ENCODE results near the gene SEC14L3.

SEC14L3 gene

DNA sequence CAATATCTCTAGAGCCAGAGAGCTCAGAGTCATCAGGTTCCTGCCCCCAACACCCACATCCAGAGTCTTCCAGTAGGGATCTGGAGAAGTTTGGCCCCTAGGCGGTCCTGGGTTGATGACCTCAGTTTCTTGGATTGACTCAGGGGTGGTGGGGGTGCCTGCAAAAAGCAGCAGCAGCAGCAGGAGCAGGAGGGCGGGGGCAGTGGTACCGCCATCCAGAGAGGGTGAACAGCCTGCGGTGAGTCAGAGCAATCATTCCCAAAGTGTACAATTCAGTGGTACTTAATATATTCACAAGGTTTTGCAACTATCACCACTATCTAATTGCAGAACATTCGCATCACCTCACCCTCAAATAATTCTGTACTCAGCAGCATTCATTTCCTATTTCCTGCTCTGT is 9.9 kb upstream of the SEC14L3 start:
- DNase-seq (ENCODE audit: low read depth, low spot score) = no peak
- H3K4me3 ChIP-seq (ENCODE audit: low read depth, low read length) = no peak overlapping the region
- TF ChIP-seq, protein P1, sequence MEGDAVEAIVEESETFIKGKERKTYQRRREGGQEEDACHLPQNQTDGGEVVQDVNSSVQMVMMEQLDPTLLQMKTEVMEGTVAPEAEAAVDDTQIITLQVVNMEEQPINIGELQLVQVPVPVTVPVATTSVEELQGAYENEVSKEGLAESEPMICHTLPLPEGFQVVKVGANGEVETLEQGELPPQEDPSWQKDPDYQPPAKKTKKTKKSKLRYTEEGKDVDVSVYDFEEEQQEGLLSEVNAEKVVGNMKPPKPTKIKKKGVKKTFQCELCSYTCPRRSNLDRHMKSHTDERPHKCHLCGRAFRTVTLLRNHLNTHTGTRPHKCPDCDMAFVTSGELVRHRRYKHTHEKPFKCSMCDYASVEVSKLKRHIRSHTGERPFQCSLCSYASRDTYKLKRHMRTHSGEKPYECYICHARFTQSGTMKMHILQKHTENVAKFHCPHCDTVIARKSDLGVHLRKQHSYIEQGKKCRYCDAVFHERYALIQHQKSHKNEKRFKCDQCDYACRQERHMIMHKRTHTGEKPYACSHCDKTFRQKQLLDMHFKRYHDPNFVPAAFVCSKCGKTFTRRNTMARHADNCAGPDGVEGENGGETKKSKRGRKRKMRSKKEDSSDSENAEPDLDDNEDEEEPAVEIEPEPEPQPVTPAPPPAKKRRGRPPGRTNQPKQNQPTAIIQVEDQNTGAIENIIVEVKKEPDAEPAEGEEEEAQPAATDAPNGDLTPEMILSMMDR (IDR thresholded peaks at IDR 0.05; ENCODE audit: low read depth, low read length) = no peak
- in situ Hi-C loops (cut with HindIII; ENCODE audit: low sequenced_read_pairs) = no loop called here

DNA sequence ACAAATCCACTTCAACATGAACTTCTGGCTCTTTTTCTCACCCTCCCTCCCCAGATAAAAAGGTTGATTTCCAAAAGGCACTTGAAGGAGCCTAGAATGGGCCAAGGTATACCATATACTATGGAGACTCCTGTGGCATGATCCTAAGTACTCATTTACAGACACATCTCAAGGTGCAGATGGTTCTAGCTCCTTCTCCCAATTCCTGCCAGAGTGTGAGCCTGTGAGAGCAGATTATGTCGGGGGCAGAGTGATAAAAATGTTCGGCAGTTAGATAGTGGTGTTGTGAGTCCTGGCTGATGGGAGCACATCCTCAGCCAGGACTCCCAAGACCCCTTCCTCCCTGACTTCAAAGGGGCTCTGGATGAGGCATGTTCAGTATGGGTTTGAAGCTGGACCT is 8.2 kb upstream of the SEC14L3 start:
- TF ChIP-seq, protein P1 (IDR thresholded peaks at IDR 0.05; ENCODE audit: low read depth, low read length) = no peak
- H3K4me3 ChIP-seq (ENCODE audit: low read depth, low read length) = no peak overlapping the region
- DNase-seq (ENCODE audit: low read depth, low spot score) = no peak
- in situ Hi-C loops (cut with HindIII; ENCODE audit: low sequenced_read_pairs) = no loop called here

DNA sequence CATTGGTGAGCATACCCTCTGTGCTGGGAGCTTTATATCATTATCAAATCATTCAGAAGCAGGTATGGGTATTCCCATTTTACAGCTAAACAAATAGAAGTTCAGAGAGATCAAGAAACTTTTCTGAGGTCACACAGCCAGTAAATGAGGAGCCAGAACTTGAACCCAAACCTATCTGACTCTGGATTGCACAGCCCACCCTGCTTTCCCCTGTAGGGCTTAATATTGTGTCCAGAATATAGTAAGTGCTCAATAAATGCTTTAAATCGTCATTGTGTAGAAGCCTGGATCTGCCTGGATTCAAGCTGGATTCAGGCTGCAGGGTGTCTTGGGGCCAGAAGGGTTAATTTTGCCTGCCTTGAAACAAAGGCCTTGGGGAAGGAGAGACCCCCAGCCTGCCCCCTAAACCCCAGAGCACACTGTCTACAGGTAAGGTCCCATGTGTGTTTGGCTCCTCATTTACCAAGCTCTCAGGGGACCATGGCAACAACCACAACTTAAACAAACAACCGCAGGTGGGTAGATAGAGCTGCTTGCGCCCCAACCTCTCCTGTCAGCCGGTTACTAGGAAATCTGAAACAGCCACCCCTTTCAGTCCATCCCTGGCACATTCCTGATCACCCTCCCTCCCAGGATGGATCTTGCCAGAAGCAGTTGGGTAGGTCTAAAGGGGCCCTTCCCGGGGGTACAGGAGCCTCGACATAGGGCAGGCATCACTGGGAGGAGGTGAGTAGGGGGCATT is 3.0 kb upstream of the SEC14L3 start:
- TF ChIP-seq, protein P1 (IDR thresholded peaks at IDR 0.05; ENCODE audit: low read depth, low read length) = no peak
- in situ Hi-C loops (cut with HindIII; ENCODE audit: low sequenced_read_pairs) = no loop called here
- H3K4me3 ChIP-seq (ENCODE audit: low read depth, low read length) = no peak overlapping the region
- no peak for DNase-seq (ENCODE audit: low read depth, low spot score)

DNA sequence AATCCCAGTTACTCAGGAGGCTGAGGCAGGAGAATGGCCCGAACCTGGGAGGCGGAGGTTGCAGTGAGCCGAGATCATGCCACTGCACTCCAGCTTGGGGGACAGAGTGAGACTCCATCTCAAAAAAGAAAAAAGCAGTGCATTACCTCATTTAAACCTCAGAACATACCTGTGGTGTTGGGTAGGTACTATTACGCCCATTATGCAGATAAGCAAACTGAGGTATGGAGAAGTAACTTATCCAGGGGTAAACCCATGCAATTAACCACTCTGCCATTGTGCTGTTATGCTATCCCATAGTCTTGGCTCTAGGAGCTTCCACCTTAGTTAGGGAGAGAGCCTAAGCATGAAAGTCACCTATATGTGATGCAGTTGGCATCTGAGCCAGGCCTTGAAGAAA is 2.3 kb upstream of the SEC14L3 start:
- no peak for DNase-seq (ENCODE audit: low read depth, low spot score)
- TF ChIP-seq, protein P1 (IDR thresholded peaks at IDR 0.05; ENCODE audit: low read depth, low read length) = no peak
- in situ Hi-C loops (cut with HindIII; ENCODE audit: low sequenced_read_pairs) = no loop called here
- no peak overlapping the region for H3K4me3 ChIP-seq (ENCODE audit: low read depth, low read length)

DNA sequence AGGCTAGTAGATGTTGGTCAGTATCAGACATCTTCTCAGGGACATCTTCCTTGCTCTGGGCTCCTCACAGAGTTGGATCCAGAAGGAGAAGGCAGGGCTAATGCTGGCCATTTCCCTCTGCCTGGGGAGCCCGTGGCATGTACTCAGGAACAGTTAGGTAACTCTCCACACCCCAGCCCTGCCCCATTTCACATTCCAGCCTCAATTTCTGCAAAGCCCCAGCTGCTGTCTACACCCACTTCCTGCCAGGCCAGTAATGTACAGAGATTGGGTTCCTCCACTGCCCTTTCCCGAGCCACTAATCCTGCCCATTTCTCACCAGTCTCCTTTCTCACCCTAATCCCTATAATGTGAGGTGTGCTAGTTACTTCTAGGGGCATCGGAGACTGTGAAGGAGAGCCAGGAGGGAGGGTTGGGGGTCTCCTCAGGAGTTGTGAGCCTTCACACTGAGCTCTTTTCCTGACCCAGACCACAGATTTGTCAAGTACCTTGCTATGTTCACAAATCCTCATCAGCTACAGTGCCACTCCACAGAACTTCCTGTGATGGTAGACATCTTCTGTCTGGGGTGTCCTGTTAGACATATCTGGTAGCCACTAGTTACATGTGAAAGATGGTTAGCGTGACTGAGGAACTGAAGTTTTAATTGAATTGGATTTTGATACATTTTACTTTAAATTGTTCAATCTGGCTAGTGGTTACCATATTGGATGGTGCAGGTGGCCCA is 1.3 kb upstream of the SEC14L3 start:
- TF ChIP-seq, protein P1 (IDR thresholded peaks at IDR 0.05; ENCODE audit: low read depth, low read length) = no peak
- no peak for DNase-seq (ENCODE audit: low read depth, low spot score)
- in situ Hi-C loops (cut with HindIII; ENCODE audit: low sequenced_read_pairs) = no loop called here
- no peak overlapping the region for H3K4me3 ChIP-seq (ENCODE audit: low read depth, low read length)

DNA sequence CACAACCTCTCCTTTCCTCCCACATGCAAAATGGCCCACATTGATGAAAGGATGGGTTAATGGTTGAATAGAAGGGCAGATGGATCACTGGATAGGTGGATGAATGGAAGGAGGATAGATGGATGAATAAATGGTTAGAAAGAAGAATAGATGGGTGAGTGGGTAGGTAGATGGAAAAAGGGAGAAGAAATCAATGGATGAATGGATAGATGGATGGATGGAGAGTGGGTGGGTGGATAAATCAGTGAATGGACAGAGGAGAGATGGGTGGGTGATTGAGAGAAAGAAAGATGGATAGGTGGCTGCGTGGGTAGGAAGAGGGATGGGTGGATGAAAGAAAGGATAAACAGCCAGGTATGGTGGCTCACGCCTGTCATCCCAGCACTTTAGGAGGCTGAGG is 1.2 kb downstream of the SEC14L3 start:
- no peak for DNase-seq (ENCODE audit: low read depth, low spot score)
- no peak overlapping the region for H3K4me3 ChIP-seq (ENCODE audit: low read depth, low read length)
- TF ChIP-seq, protein P1 (IDR thresholded peaks at IDR 0.05; ENCODE audit: low read depth, low read length) = no peak
- in situ Hi-C loops (cut with HindIII; ENCODE audit: low sequenced_read_pairs) = no loop called here
